Subcutaneous abdominal adipose tissue (tissue), 5 donors: ENCODE results near the gene NLE1.

ENCODE experiments used
- H3K27ac ChIP-seq: one replicate; pipeline ENCODE4 v1.7.0; 2013; ENCODE audit warnings: low read depth, mild to moderate bottlenecking, inconsistent platforms, low read length, moderate library complexity
- H3K27me3 ChIP-seq, 5 donors: one replicate each; pipeline ENCODE4 v1.7.0; 2013; ENCODE audit warnings: low read length in 5 of 5, inconsistent platforms in 1 of 5; ENCODE audit not compliant: control insufficient read depth in 5 of 5, insufficient read depth in 4 of 5
- H3K36me3 ChIP-seq, 5 donors: one replicate each; pipeline ENCODE4 v1.7.0; 2013; ENCODE audit warnings: low read length in 5 of 5; ENCODE audit not compliant: control insufficient read depth in 5 of 5, insufficient read depth in 5 of 5
- H3K4me1 ChIP-seq, 5 donors: one replicate each; pipeline ENCODE4 v1.7.0; 2013; ENCODE audit warnings: low read length in 5 of 5, mild to moderate bottlenecking in 3 of 5, moderate library complexity in 1 of 5; ENCODE audit not compliant: control insufficient read depth in 5 of 5, insufficient read depth in 5 of 5
- H3K4me3 ChIP-seq, 5 donors: one replicate each; pipeline ENCODE4 v1.7.0; 2013; ENCODE audit warnings: low read length in 5 of 5, low read depth in 1 of 5
- H3K9ac ChIP-seq, 5 donors: one replicate each; pipeline ENCODE4 v1.7.0; 2013; ENCODE audit warnings: low read length in 5 of 5, mild to moderate bottlenecking in 4 of 5, moderate library complexity in 3 of 5
- H3K9me3 ChIP-seq, 5 donors: one replicate each; pipeline ENCODE4 v1.7.0; 2013; ENCODE audit warnings: low read length in 5 of 5; ENCODE audit not compliant: control insufficient read depth in 5 of 5
- donor health status: healthy.
- donor health status: healthy.
- donor health status: healthy.
- donor health status: healthy.
- donor health status: healthy.

NLE1 gene

DNA sequence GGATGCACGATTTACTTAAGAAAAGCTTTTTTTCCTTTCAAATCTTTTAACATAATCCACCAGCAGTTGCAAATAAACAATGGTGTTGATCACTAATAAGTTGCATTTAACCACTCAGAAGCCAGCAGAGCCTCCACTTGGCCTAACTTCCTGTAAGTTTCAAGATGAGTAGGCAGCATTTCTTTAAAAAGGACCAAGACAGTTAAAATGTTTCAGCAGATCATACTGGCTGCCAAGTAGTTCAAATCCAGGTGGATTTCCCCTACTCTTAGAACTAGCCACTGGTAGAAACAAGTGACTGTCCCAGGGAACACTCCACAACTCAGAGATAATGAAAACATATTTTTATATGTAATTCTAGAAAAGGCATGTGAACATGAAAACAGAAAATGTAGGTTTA is 61.6 kb downstream of the NLE1 start:
- no peaks in the 10 kb centered on the region for H3K9me3 ChIP-seq
- H3K36me3 ChIP-seq: no peaks in the 10 kb centered on the region
- H3K4me1 ChIP-seq: peaks cover 0 to 12% (median 9%) of the 10 kb centered on the region in 5 donors
- no peaks in the 10 kb centered on the region for H3K27me3 ChIP-seq
- H3K9ac ChIP-seq: no peak overlapping the region
- H3K27ac ChIP-seq: no peak overlapping the region
- no peak overlapping the region for H3K4me3 ChIP-seq

DNA sequence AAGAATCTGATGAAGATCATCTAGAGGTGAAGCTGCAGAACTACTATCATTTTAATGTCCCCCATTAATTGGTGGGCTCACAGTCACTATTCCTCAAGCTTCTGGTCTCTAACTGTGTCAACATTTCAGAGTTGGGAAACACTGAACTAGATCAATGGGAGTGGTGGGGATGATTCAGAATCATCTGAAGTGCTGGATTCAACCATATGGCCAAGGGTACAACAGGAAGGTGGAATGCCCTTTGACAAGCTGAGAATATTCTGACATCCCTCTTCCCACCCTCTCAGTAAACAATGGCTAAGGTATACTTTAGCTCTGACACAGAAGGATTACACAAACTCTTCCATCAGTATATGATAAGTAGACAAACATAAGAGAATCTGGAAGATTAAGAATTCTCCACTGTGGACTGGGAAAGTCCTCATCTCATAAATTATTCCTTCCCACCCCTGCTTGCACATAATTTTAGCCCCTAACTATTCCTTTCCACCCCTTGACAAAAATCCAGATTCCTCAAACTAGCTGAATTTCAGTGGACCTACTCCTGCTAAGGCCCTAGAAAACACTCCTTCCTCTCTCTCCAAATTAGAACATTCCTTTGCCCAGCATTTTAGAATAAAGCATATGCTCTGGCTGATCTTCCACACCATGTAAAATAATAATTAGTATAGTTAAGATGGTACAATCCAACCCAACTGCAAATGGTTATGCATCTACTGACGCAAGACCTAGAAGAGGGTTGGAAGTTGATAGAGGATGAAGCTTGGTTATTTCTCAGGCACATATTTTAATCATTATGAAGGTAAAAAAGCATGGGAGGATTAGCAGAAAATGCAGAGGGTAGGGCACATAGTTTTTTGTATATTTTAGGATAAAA is 62.3 kb downstream of the NLE1 start:
- Histone ChIP-seq H3K9me3 (no peaks in the 10 kb centered on the region), H3K27me3 (no peaks in the 10 kb centered on the region), H3K4me1 (peaks cover 0 to 12% (median 9%) of the 10 kb centered on the region in 5 donors), H3K4me3 (no peak overlapping the region), H3K27ac (no peak overlapping the region), H3K36me3 (no peaks in the 10 kb centered on the region), H3K9ac (no peak overlapping the region)
